ENCODE results near the gene GMPPA.

The GMPPA gene

GRCh38 chr2:219490186-219490585, 8.5 kb upstream of the GMPPA start:
- no peak for TF ChIP-seq CTCF (IDR thresholded peaks at IDR 0.05)

- TF ChIP-seq CTCF (IDR thresholded peaks at IDR 0.05): no peak
Measured at GRCh38 chr2:219490600-219491130, 8.0 kb upstream of the GMPPA start.

GRCh38 chr2:219491278-219491963, 7.3 kb upstream of the GMPPA start:
- TF ChIP-seq CTCF (IDR thresholded peaks at IDR 0.05): no peak

- TF ChIP-seq CTCF (IDR thresholded peaks at IDR 0.05): no peak
Measured at GRCh38 chr2:219492575-219492974, 6.1 kb upstream of the GMPPA start.

- TF ChIP-seq CTCF (IDR thresholded peaks at IDR 0.05): no peak
Measured at GRCh38 chr2:219493086-219493485, 5.6 kb upstream of the GMPPA start.

- TF ChIP-seq CTCF (IDR thresholded peaks at IDR 0.05): 0 out of 2 replicates have a peak, but pooled peaks have one; percentile 49
Measured at GRCh38 chr2:219494952-219495530, 3.6 kb upstream of the GMPPA start.

GRCh38 chr2:219495531-219496122, 3.1 kb upstream of the GMPPA start:
- TF ChIP-seq CTCF (IDR thresholded peaks at IDR 0.05): no peak; the same call in none of the 2 replicates

All from LNCAP (cell line).